NCI-H345 treated with DMSO at 0.1 percent for 48 hours (cell line): ENCODE results near the gene NXN.
"Not testable (repeated sequence)": the region's sequence is repeated elsewhere in the genome, so short reads cannot be mapped to it uniquely, and the experiment has no call there.

Source experiments
- DNase-seq: peaks from one replicate; lab custom pipeline; 2025; ENCODE audit not compliant: unreplicated experiment; lab: John Stamatoyannopoulos, UW

Gene NXN

DNA sequence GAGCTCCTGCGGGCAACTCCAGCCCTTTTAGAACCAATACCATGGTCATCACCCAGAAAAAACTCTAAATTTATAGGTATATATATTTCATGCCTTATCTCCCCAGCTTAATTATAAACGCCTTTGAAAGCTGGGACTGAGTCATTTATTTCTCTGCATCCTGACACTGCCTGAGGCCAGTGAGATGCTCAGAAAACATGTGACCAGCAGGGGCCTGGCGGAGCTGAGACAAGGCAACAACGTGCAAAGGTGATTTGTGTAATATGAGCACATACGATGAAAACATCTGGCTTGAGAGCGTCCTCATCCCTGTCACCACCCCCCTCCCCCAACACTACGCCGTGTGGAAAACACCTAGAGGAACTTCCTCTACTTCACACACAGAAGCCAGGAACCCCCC is 22.7 kb downstream of the NXN start:
- DNase-seq = no peak

DNA sequence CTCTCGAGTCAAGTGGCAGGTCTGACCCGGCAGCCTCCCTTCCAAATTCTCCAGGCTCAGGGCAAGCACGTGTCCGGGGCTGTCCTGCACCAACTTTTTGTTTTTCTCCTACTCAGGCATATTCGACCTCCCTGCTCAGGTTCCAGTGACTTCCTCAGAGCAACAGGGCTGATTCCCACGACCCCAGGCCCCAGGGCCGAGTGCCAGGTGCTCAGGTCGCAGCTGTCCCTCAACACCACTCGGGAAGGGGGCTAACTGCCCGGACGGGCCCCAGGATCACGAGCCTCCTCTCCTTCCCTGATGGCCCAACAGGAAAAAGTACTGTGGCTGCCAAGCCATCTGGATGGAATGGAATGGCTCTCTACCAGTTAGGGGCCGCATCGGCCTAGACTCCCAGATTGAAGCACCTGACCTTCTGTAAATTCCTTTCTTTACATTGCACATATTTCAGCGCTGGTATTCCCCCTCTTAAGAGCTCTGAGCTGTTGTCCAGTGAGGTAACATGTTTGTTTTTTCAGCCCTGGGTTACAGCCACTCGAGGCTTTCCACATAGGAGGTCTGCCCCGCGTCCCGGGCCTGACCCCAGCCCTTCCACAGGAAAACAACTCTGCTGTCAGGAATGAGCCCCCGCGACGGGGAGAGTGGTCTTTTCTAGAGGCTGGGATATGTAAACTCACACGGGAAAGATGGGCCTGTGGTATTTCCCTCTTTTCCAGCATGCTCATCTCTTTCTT is 25.0 kb downstream of the NXN start:
- no peak for DNase-seq

GRCh38 chr17:953767-954166 is 25.8 kb downstream of the NXN start:
- no peak for DNase-seq

DNA sequence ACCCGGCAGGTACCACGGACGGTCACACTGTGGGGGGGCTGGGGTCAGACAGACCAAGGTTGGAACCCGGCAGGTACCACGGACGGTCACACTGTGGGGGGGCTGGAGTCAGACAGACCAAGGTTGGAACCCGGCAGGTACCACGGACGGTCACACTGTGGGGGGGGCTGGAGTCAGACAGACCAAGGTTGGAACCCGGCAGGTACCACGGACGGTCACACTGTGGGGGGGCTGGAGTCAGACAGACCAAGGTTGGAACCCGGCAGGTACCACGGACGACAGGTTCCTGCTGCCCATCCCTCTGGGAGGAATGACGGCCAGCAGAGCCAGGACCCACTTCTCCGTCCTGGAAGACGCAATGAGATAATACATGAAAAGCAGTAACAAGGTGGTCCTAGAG is 27.0 kb downstream of the NXN start:
- not testable (repeated sequence) for DNase-seq

GRCh38 chr17:951325-952132 is 28.0 kb downstream of the NXN start:
- no peak for DNase-seq

- no peak for DNase-seq
Measured at GRCh38 chr17:949623-950303, 29.8 kb downstream of the NXN start.

GRCh38 chr17:948284-948852 is 31.2 kb downstream of the NXN start:
- no peak for DNase-seq

- DNase-seq = no peak
Measured at GRCh38 chr17:946510-947236, 32.9 kb downstream of the NXN start.

DNA sequence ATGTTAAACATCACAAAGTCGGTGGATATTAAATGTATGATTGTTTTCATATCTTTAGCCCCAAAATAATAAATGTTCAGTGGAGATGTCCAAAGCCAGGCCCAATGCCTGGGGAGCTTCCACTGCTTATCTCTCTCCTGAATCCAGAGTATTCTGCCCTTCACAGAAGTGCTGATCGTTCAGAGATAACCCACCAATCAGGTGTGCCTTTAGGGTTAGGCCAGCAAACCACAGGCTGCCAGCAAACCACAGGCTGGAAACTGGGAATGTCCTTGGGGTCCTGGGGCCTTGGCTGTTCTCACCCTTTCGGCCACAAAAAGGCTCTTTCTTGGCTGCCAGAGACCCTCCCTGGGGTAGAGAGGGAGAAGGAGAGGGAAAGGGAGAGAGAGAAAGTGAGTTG is 33.9 kb downstream of the NXN start:
- no peak for DNase-seq

DNA sequence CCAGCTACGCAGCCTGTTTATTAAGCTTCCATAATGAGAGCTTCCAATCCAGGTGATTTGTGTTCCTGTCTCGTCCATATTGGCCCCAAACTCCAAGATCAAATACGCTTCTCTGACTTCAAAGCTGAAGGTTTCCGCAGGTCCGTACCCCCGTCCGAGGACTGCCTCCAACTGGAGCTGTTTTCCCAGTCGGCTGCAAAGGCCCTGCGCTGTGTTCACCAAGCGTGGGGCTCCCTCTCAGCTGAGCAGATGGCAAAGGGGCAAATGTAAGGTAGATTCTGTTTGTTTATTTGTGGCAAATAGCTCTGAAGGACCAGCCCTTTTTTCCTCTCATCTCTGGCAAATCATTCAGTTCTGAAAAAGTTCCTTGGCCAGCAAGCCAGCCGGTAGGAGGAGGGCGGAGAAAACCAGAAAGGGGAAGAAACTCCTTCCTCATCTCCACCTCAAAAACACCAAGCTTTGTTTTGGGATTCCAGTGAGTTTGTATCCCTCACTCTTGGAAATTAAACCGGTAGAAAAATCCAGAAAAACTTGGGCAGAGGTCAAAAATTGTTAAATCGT is 35.2 kb downstream of the NXN start:
- DNase-seq = no peak

DNA sequence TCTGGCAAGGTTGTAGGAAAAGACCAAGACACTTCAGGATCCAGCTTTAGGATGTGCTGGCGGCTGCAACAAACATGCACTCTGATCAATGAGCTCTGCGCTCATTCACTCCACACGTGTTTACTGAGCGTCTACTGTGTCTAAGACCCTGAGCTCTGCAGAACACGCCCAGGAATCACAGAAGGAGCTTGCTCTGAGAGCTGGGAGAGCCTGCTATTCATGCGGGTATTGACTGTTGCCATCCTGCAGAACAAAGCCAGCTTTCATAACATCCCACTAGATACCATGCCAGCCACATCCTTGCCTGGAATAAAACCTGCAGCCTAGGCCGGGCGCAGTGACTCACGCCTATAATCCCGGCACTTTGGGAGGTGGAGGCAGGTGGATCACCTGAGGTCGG is 44.1 kb downstream of the NXN start:
- no peak for DNase-seq

DNA sequence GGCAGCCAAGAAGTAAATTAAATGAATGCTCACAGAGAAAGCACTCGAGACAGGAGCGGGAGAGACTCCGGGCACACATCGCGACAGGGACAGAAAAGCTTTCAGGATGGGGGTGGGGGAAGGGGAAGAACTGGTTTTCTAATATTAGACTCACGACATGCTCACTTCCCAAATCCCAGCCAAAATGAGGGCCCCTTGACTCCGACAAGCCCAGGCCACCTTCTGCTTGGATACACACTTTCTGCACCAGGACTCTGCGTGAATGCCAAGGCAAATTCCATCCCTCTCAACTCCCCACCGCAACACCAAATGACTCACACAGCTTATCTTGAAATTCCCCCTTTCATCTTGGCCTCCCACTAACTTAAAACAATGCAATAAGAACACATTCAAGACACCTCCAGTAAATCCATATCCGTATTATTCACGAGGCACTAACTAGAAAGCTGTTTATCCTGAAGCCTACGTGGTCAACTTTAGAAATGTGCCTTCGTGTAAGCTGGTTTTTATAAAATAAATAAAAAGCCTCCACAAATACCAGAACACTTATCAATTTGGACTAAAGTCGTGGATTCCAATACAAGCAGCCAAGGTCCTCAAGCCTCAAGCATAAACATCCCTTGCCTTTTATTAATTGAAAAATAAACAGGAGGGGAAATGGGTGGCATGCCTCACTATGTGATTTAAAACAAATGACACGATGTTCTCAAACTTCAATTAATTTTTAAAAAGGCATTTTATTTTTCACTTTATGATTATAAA is 46.1 kb downstream of the NXN start:
- DNase-seq = no peak

GRCh38 chr17:930258-930657 is 49.3 kb downstream of the NXN start:
- no peak for DNase-seq

DNA sequence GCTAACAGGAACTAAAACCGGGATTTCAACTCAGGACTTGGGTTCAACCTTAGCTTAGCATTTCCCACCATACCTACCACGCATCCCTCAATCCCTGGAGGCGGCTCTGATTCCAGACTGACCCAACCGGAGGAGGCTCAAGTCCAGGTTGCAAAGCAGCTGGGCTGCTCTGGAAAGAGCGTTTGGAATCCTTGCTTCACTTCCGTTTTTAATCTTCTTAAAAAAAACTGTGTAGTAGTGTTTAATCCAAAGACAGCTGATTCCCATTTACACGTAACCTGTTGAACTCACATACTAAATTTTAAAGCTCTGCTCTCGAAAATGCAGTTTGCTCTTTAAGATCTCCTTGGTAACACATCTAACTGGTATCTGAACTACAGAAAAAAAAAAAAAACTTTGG is 50.0 kb downstream of the NXN start:
- DNase-seq = no peak

DNA sequence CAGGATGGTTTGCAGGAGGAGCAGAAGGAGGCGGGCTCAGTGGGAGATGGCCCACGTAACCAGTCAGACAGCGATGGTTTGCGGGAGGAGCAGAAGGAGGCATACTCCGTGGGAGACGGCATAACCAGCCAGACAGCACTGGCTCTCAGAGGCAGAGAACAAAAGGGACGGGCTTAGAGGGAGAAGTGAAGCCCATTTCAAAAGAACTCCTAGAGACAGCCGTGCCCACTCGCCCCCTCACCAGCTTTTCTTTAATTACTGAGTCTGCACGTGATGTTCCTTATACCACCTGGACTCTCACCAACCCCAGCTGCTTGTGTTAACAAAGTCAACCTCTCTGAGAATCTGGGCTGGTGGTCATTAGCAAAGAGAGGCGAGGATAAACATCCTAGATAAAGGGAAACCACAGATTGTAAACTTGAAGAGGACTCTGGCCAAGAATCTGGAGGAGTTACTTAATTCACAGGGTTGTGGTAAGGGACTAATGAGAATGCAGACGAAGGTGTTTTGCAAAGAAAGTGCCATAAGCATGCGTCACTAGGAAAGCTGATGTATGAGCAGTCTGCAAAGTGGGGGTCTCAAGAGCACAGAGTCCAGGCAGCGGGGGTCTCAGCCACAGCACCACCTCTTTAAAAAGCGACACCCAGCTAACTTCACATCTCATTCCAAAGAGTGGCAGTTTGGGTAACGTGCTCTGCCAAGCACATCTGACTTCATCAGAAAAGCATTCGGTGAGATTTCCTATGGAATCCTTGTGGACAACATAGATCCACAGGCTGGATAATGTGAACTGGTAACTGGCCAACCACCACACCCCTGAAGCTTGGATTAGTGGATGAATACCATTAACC is 51.7 kb downstream of the NXN start:
- DNase-seq = no peak

DNA sequence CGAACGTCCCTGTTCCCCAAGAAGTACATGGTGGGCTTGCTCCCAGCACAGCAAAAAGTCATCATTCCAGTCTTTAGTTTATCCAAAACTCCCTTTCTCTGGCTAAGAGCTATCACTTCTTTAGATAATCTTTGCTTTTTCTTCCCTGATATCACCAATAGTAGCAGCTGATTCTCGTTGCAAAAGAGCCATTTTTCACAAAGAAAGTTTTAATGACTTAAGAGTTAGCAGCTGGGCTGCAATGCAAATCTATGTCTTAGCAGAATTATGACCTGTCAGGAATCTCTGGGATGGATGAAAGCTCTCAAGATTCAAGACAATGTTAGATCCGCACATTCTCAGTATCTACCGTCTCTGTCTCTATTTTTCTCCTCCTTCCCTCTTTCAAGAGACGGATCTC is 53.8 kb downstream of the NXN start:
- DNase-seq = no peak

DNA sequence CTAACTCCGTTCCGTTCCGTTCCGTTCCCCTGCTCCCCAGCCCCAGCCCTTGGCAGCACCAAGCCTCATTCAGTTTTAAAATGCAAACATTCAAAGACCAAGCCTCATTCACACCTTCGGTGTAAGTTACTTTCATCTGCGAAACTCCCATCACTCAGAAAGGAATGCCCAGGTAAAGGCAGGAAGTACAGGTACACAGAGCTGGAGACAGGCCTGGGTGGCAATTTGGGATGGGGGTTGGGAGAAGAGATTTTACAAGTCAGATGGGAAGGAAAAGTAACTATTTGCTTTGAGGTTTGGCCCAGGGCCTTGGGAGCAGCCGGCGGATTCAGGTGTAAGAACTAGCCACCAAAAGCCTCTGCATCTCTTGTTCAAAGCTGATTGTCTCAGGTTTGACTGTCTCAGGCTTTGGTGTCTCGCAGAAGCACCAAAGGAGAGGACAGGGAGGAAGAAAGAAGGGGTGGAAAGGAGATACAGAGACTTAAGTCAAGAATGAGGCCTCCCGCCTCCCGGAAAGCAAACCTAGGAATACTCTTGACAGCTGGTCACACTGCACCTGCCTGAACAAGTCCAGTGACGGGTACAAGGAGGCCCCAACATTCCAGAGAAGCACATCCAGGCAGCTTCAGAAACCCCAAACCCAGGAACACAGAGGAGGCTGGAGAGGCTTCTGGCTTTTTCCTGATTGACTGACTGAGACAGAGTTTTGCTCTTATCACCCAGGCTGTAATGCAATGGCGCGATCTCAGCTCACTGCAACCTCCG is 54.7 kb downstream of the NXN start:
- no peak for DNase-seq

DNA sequence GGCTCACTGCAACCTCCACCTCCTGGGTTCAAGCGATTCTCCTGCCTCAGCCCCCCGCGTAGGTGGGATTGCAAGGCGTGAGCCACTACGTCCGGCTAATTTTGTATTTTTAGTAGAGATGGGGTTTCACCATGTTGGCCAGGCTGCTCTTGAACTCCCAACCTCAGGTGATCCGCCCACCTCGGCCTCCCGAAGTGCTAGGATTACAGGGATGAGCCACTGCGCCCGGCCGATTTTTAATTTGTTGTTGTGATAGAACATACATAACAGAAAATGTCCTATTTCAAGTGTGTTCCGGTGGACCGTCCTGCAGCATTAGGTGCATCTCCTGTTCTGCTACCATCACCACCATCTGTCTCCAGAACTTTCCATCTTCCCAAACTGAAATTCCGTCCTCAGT is 55.3 kb downstream of the NXN start:
- DNase-seq = not testable (repeated sequence)
